ENCODE measurements around the gene BTG3.
A peak's percentile ranks its signal among the peaks of the same experiment; 100 is the strongest.

BTG3 gene

GRCh38 chr21:17585875-17586450 is 26.7 kb downstream of the BTG3 start:
- peak; percentile 18 for DNase-seq (ENCODE audit: low spot score)

DNA sequence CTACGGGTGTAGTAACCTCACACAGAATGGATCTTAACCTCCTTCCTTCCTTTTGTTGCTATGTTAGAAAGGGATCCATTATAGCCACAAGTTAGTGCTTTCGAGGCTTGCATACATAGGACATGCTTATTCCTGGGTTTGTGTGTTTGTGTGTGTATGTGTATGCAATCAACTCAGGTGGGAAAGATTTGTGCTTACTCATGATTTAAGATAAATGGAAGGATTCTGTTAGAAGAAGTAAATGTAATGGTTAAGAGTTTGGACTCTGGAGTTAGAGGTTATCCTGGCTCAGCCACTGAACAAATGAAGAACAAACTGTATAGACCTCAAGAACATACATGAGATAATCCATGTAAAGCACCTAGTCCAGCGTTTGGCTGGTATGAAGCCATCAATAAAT is 28.8 kb downstream of the BTG3 start:
- no peak for DNase-seq (ENCODE audit: low spot score)

DNA sequence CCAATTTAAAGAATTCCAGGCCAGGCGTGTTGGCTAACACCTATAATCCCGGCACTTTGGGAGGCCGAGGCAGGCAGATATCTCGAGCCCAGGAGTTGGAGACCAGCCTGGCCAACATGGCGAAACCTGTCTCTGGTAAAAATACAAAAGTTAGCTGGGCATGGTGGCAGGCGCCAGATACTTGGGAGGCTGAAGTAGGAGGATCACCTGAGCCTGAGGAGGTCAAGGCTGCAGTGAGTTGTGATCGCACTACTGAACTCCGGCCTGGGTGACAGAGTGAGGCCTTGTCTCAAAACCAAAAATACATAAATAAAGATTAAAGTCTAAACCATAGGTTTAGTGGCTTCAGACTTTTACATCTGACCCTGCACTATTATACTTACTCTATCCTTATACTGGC is 32.4 kb downstream of the BTG3 start:
- DNase-seq (ENCODE audit: low spot score), result no peak

DNA sequence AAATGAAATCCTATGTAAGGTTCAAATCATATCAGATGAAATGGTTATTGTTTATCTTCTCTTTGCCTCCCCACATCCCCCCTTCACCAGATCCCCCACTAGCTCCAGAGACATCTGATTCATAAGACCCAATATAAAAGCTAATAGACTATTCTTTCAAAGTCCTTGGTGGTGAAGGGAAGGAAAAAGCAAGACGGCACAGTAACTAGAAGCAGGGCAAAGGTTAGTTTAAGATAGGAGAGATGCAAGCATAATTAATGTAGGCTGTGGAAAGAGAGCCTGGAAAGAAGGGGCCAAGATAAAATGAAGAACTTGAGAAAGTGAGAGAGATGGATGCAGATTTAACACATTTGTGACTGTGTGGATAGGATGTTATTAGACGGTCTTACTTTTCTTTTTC is 33.8 kb downstream of the BTG3 start:
- no peak for DNase-seq (ENCODE audit: low spot score)

DNA sequence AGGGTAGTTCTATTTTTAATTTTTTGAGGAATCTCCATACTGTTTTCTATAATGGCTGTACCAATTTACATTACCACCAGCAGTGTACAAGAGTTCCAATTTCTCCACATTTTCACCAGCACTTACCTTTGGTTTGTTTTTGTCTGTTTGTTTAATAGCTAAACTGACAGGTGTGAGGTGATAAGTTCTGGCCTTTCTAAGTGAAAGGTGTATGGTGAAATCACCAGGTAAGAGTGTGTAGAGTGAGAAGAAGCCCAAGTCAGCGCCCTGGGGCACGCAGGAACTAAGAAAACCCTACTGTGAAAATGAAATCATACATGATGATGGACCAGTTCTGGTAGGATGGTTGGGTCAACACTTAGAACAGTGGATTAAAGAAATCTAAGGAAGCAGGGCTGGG is 34.5 kb downstream of the BTG3 start:
- DNase-seq (ENCODE audit: low spot score), result no peak

- DNase-seq (ENCODE audit: low spot score), result no peak
Measured at GRCh38 chr21:17577701-17578100, 35.0 kb downstream of the BTG3 start.

DNA sequence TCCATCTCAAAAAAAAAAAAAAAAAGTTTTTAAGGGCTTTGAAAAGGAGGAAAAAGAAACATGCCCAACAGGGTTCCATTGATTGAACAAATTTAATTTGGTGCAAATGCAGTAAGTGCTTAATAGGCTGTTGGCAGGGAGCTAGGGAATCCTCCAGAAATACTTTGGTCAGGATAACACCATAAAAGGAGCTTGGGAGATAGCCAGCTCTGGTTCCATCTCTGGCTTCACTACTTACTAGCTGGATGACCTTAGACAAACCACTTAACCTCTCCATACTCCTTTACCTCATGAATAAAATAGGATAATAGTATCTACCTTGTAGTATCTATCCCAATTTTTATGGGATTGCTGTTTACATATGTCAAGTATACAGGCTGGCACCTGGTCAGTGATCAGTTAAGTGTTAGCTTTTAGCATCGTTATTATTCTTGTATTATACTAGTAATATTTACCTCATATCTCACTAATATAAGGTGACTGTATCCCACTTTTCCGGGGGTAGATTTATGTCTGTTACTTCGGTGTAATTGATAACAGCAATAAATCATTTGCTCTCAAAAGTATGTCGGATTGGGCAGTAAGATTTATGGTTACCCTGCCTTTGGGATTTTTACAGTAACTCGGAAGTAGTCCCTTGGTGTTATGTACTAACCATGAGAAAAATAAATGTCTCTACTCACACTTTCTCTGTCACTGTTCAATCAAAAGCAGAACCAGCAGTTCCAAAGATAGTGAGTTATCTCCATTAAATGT is 36.4 kb downstream of the BTG3 start:
- DNase-seq (ENCODE audit: low spot score), result no peak

GRCh38 chr21:17575076-17575475 is 37.6 kb downstream of the BTG3 start:
- DNase-seq (ENCODE audit: low spot score), result no peak

- no peak for DNase-seq (ENCODE audit: low spot score)
Measured at GRCh38 chr21:17572431-17572830, 40.3 kb downstream of the BTG3 start.

GRCh38 chr21:17570786-17571185 is 41.9 kb downstream of the BTG3 start:
- DNase-seq (ENCODE audit: low spot score), result no peak

GRCh38 chr21:17560377-17561025 is 52.2 kb downstream of the BTG3 start:
- no peak for DNase-seq (ENCODE audit: low spot score)

GRCh38 chr21:17554679-17555465 is 57.8 kb downstream of the BTG3 start:
- peak; percentile 59 for DNase-seq (ENCODE audit: low spot score)

GRCh38 chr21:17554120-17554519 is 58.6 kb downstream of the BTG3 start:
- DNase-seq (ENCODE audit: low spot score), result no peak

- DNase-seq (ENCODE audit: low spot score), result no peak
Measured at GRCh38 chr21:17552410-17552809, 60.3 kb downstream of the BTG3 start.

DNA sequence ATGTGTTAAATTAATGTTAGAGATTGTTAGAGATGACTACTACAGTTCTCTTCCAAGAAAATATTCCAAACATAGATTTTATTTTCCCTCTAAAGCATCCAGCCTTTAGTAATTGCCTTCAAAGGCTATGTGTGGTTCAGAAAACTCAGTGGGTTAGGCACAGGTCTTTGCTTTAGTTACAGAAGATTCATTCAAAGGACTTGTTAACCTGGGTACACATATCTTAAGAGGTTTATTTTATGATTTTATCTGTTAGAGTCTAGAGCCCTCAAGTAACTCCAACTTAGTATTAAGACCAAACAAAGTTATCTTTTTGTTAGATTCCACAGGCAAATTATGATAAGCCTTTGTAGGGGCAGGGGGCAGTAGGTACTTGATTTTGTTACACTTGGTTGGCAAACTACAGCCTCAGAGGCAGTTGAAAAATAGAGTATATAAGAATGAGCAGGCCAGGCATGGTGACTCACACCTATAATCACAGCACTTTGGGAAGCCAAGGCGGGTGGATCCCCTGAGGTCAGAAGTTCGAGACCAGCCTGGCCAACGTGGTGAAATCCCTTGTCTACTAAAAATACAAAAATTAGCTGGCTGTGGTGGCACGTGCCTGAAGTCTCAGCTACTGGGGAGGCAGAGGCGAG is 61.9 kb downstream of the BTG3 start:
- DNase-seq (ENCODE audit: low spot score), result no peak

- DNase-seq (ENCODE audit: low spot score), result no peak
Measured at GRCh38 chr21:17548262-17548661, 64.4 kb downstream of the BTG3 start.

- no peak for DNase-seq (ENCODE audit: low spot score)
Measured at GRCh38 chr21:17545007-17545406, 67.7 kb downstream of the BTG3 start.

Measured in iPS-NIHi11 (cell line).